Right lobe of liver (tissue), 4 donors: Measurements from ENCODE around the gene PVALB.

Experiments used
- POLR2A ChIP-seq: fragments of 450-650 bp; IDR thresholded peaks from one replicate; pipeline ENCODE4 v1.6.1; 2017; ENCODE audit warnings: antibody characterized with exemption, mild to moderate bottlenecking
- TF ChIP-seq, protein P1 (sequence below), 4 donors: fragments of 200-600 bp in 3 of 4; fragments of 450-650 bp in 1 of 4; IDR thresholded peaks; one replicate each; pipeline versions ENCODE4 v1.5.1 to v1.8.0; 2016 to 2022; ENCODE audit warnings: antibody characterized with exemption in 4 of 4, mild to moderate bottlenecking in 2 of 4
- donor health status: DM: no; HTN: no; CAD: no.
- donor health status: DM: no; HTN: no; CAD: no.
- donor health status: DM: no; HTN: yes; CAD: no.

DNA sequence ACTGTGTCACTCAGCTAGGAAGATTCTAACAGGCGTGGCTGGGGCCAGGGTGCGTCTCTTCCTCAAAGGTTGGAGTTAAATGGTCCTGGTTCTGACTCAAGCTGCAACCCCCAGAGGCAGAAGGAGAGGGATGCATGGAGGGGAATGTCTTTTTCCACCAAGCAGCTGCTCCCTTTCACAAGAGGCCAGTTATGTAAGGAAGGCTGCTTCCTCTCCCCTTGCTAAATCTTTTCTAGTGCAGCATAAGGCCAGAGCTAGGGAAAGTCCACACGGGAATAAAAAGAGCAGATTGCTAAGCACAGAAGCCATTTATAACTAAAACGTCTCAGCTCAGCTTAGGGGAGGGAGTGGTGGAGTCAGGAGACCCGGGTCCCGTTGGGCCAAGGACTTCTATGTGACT lies 10.0 kb downstream of the PVALB start:
- TF ChIP-seq, protein P1, sequence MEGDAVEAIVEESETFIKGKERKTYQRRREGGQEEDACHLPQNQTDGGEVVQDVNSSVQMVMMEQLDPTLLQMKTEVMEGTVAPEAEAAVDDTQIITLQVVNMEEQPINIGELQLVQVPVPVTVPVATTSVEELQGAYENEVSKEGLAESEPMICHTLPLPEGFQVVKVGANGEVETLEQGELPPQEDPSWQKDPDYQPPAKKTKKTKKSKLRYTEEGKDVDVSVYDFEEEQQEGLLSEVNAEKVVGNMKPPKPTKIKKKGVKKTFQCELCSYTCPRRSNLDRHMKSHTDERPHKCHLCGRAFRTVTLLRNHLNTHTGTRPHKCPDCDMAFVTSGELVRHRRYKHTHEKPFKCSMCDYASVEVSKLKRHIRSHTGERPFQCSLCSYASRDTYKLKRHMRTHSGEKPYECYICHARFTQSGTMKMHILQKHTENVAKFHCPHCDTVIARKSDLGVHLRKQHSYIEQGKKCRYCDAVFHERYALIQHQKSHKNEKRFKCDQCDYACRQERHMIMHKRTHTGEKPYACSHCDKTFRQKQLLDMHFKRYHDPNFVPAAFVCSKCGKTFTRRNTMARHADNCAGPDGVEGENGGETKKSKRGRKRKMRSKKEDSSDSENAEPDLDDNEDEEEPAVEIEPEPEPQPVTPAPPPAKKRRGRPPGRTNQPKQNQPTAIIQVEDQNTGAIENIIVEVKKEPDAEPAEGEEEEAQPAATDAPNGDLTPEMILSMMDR (IDR thresholded peaks at IDR 0.05) = no peak
- no peak for TF ChIP-seq POLR2A
